Mesenchymal stem cell (in vitro differentiated cells and primary cell): ENCODE measurements around the gene PLEKHJ1.
A peak's percentile ranks its signal among the peaks of the same experiment; 100 is the strongest.

Experiments used
- DNase-seq: peaks from one replicate; pipeline ENCODE4 v3.0.0-alpha.2; 2013
- H2AFZ ChIP-seq: one replicate; pipeline ENCODE4 v1.6.1; 2013; ENCODE audit warnings: low read depth, mild to moderate bottlenecking, control low read depth, inconsistent platforms, low read length, moderate library complexity
- H2AK5ac ChIP-seq: 2 replicates; pipeline ENCODE4 v1.6.1; 2013; ENCODE audit warnings: low read length, moderate library complexity, mild to moderate bottlenecking, inconsistent platforms; ENCODE audit not compliant: severe bottlenecking
- H2BK120ac ChIP-seq: one replicate; pipeline ENCODE4 v1.6.1; 2013; ENCODE audit warnings: low read depth, mild to moderate bottlenecking, inconsistent platforms, low read length, moderate library complexity
- H2BK12ac ChIP-seq, 2 experiments: one replicate each; pipeline ENCODE4 v1.6.1; 2013; ENCODE audit warnings: inconsistent platforms in 2 of 2, low read length in 2 of 2, mild to moderate bottlenecking in 2 of 2, moderate library complexity in 2 of 2, control low read depth in 1 of 2
- H2BK15ac ChIP-seq: one replicate; pipeline ENCODE4 v1.6.1; 2013; ENCODE audit warnings: mild to moderate bottlenecking, low read depth, inconsistent platforms; ENCODE audit not compliant: poor library complexity, severe bottlenecking
- H2BK5ac ChIP-seq: 2 replicates; pipeline ENCODE4 v1.6.1; 2013; ENCODE audit warnings: low read depth, mild to moderate bottlenecking, low read length, control low read depth, inconsistent platforms; ENCODE audit not compliant: poor library complexity, severe bottlenecking
- H3K14ac ChIP-seq, 2 experiments: one replicate each; pipeline ENCODE4 v1.6.1; 2013; ENCODE audit warnings: inconsistent platforms in 2 of 2, low read length in 2 of 2, control low read depth in 1 of 2, mild to moderate bottlenecking in 1 of 2, moderate library complexity in 1 of 2
- H3K18ac ChIP-seq, 2 experiments: one replicate each; pipeline ENCODE4 v1.6.1; 2013; ENCODE audit warnings: inconsistent platforms in 2 of 2, low read length in 2 of 2, control low read depth in 1 of 2, low read depth in 1 of 2, mild to moderate bottlenecking in 1 of 2
- H3K23ac ChIP-seq, 2 experiments: one replicate each; pipeline ENCODE4 v1.6.1; 2013; ENCODE audit warnings: inconsistent platforms in 2 of 2, low read length in 2 of 2, mild to moderate bottlenecking in 2 of 2, moderate library complexity in 2 of 2, control low read depth in 1 of 2
- H3K27ac ChIP-seq: 2 replicates; pipeline ENCODE4 v1.5.1; 2013; ENCODE audit warnings: mild to moderate bottlenecking, moderate library complexity, low read length, control low read depth, inconsistent platforms; ENCODE audit not compliant: poor library complexity, severe bottlenecking
- H3K27me3 ChIP-seq, 2 experiments: 2 replicates each; pipeline versions ENCODE4 v1.6.1 to v1.7.0; 2013; ENCODE audit warnings: low read length in 2 of 2, mild to moderate bottlenecking in 2 of 2, moderate library complexity in 2 of 2, control low read depth in 1 of 2, inconsistent platforms in 1 of 2; ENCODE audit not compliant: control insufficient read depth in 1 of 2, insufficient read depth in 1 of 2
- H3K36me3 ChIP-seq, 2 experiments: 2 replicates each; pipeline versions ENCODE4 v1.6.1 to v1.7.0; 2013; ENCODE audit warnings: low read length in 2 of 2, control low read depth in 1 of 2, inconsistent platforms in 1 of 2, low read depth in 1 of 2, mild to moderate bottlenecking in 1 of 2; ENCODE audit not compliant: insufficient read depth in 2 of 2, control insufficient read depth in 1 of 2
- H3K4ac ChIP-seq, 2 experiments: one replicate each; pipeline ENCODE4 v1.6.1; 2013; ENCODE audit warnings: inconsistent platforms in 2 of 2, low read length in 2 of 2, mild to moderate bottlenecking in 2 of 2, moderate library complexity in 2 of 2, control low read depth in 1 of 2, low read depth in 1 of 2
- H3K4me1 ChIP-seq: 2 replicates; pipeline ENCODE4 v1.6.1; 2013; ENCODE audit warnings: low read depth, low read length, control low read depth; ENCODE audit not compliant: control insufficient read depth, insufficient read depth
- H3K4me2 ChIP-seq: 2 replicates; pipeline ENCODE4 v1.6.1; 2013; ENCODE audit warnings: low read length, mild to moderate bottlenecking, inconsistent platforms; ENCODE audit not compliant: poor library complexity, severe bottlenecking
- H3K4me3 ChIP-seq, 2 experiments: 2 replicates each; pipeline versions ENCODE4 v1.5.1 to v1.7.0; 2013; ENCODE audit warnings: low read length in 2 of 2, mild to moderate bottlenecking in 2 of 2, control low read depth in 1 of 2, low read depth in 1 of 2; ENCODE audit not compliant: insufficient read depth in 1 of 2
- H3K79me1 ChIP-seq: replicated peaks from 2 replicates; pipeline ENCODE4 v1.6.1; 2013; ENCODE audit warnings: mild to moderate bottlenecking, control low read depth, low read length, inconsistent platforms; ENCODE audit not compliant: poor library complexity, severe bottlenecking
- H3K9ac ChIP-seq: 2 replicates; pipeline ENCODE4 v1.7.0; 2013; ENCODE audit warnings: mild to moderate bottlenecking, low read length, moderate library complexity
- H3K9me3 ChIP-seq: 2 replicates; pipeline ENCODE4 v1.7.0; 2013; ENCODE audit warnings: mild to moderate bottlenecking, low read length; ENCODE audit not compliant: control insufficient read depth
- H4K8ac ChIP-seq: one replicate; pipeline ENCODE4 v1.6.1; 2013; ENCODE audit warnings: inconsistent platforms, mild to moderate bottlenecking, low read length, moderate library complexity
- H4K91ac ChIP-seq: one replicate; pipeline ENCODE4 v1.6.1; 2013; ENCODE audit warnings: mild to moderate bottlenecking, low read length, inconsistent platforms
- WGBS: methylation state at CpG from one replicate; pipeline ENCODE4 v1.1.7; 2013; ENCODE audit warnings: mixed read lengths; 5-methylcytosine and 5-hydroxymethylcytosine counted together

Gene PLEKHJ1

DNA sequence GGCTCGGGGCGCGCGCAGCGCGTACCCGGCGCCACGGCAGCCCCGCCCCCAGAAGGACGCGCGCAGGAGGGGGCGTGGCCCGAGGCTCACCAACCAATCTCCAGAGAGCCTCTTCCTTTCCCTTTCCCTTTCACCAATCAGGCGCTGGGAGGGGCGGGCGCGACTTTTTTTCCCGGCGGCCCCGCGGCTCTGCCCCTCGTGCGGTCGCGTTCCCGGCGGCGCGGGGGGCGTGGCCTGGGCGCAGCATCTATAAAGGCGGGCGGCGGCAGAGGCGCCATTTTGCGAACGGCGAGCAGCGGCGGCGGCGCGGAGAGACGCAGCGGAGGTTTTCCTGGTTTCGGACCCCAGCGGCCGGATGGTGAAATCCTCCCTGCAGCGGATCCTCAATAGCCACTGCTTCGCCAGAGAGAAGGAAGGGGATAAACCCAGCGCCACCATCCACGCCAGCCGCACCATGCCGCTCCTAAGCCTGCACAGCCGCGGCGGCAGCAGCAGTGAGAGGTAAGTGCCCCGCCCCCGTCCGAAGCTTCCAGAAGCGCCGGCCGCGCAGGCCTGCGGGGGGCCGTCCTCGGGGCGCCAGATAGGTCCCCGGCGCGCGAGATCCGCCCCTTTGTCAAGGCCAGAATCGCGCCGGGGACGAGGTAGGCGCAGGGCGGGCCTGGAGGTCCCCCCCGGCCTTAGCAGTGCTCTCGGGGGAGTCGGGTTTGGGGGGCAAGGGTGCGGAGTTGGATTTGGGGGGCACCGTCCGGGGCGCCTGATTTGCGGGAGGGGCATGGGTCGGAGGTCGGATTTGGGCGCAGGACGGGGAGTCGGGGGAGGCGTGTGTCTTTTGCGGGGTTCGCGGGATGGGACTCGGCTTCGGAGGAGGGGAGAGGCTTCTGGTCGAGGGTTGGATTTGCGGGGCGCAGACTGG lies 33.4 kb upstream of the PLEKHJ1 start:
- Histone ChIP-seq H2AK5ac (no peak overlapping the region), H3K36me3 (peaks cover 24 to 35% of the 10 kb centered on the region in 2 experiments), H4K91ac (peak overlapping the region; percentile 70), H3K9me3 (no peaks in the 10 kb centered on the region), H2BK5ac (peak overlapping the region; percentile 80), H4K8ac (no peak overlapping the region), H3K79me1 (peaks cover 5% of the 10 kb centered on the region), H3K4me1 (peaks cover 40% of the 10 kb centered on the region), H3K4me3 (peak overlapping the region; percentile 92 to 95), H3K14ac (peak overlapping the region; percentile 97), H2BK15ac (no peak overlapping the region), H3K27ac (peak overlapping the region; percentile 67), H3K4ac (peak overlapping the region; percentile 35 to 92), H2AFZ (no peak overlapping the region), H3K23ac (peak overlapping the region in 1 of 2 experiments; percentile 100), H3K9ac (peak overlapping the region; percentile 96), H3K27me3 (no peaks in the 10 kb centered on the region), H3K4me2 (peak overlapping the region; percentile 63), H3K18ac (peak overlapping the region; percentile 85 to 94), H2BK120ac (peak overlapping the region; percentile 71), H2BK12ac (peak overlapping the region in 1 of 2 experiments; percentile 68)
- under 1% methylated on average over 87 of the region's 103 CpGs for WGBS
- peak; percentile 96 for DNase-seq

DNA sequence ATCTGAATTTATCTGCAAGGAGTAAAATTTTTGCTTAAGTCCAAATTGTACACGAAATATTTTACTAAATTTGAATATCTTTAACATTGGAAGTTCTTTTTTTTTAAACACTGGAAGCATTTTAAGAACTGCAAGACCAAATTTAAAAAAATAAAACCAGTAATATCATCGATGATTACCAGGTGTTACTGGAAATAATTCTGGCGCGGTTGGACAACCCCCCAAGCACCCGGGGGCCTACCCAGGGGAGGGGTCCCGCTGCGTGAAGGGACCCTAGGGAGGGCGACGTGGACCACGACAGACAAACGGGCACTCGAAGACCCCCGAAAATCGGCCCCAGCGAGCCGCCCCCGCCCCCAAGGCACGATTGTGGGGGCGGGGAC lies 32.7 kb upstream of the PLEKHJ1 start:
- Histone ChIP-seq H2AK5ac (no peak overlapping the region), H3K36me3 (peaks cover 18 to 28% of the 10 kb centered on the region in 2 experiments), H3K27me3 (no peaks in the 10 kb centered on the region), H3K14ac (no peak overlapping the region), H3K18ac (peak overlapping the region; percentile 14 to 88), H3K9me3 (no peaks in the 10 kb centered on the region), H2BK5ac (no peak overlapping the region), H2AFZ (no peak overlapping the region), H3K27ac (peak overlapping the region; percentile 51), H3K9ac (peak overlapping the region; percentile 80), H3K4me2 (peak overlapping the region; percentile 72), H2BK120ac (peak overlapping the region; percentile 77), H3K4me3 (peak overlapping the region; percentile 80 to 85), H2BK15ac (no peak overlapping the region), H3K79me1 (peaks cover 5% of the 10 kb centered on the region), H3K4me1 (peaks cover 34% of the 10 kb centered on the region), H3K4ac (peak overlapping the region; percentile 46 to 97), H4K8ac (peak overlapping the region; percentile 70), H4K91ac (no peak overlapping the region), H3K23ac (no peak overlapping the region), H2BK12ac (no peak overlapping the region)
- WGBS: 8% methylated on average over 13 of the region's 19 CpGs
- DNase-seq: no peak

DNA sequence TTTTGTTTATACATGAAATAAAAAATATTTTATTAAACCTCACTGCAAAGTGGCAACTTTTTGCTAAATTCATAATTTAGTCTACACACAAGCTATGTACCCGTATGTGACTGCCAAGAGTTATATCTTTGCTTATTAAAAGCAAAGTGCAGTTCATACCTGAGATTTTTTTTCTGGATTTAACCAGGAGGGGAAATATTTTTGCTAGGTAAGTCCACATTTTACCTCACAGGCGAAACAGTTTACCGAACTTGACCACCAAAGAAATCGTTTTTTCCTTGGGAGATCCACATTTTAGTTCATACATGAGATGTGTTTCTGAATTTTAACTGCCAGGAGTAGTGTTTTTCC lies 32.3 kb upstream of the PLEKHJ1 start:
- H3K4ac ChIP-seq: no peak overlapping the region
- peaks cover 17 to 24% of the 10 kb centered on the region in 2 experiments for H3K36me3 ChIP-seq
- no peak overlapping the region for H2BK15ac ChIP-seq
- H3K9me3 ChIP-seq: no peaks in the 10 kb centered on the region
- no peak overlapping the region for H4K8ac ChIP-seq
- H3K27ac ChIP-seq: no peak overlapping the region
- no peak overlapping the region for H2BK12ac ChIP-seq
- no peak for DNase-seq
- H3K4me2 ChIP-seq: no peak overlapping the region
- 100% methylated on average over 3 of the region's 4 CpGs for WGBS
- no peak overlapping the region for H2AFZ ChIP-seq
- H3K79me1 ChIP-seq: peaks cover 5% of the 10 kb centered on the region
- H3K14ac ChIP-seq: no peak overlapping the region
- H2BK120ac ChIP-seq: no peak overlapping the region
- no peak overlapping the region for H2BK5ac ChIP-seq
- H3K18ac ChIP-seq: no peak overlapping the region
- H3K27me3 ChIP-seq: no peaks in the 10 kb centered on the region
- H3K4me1 ChIP-seq: peaks cover 31% of the 10 kb centered on the region
- peak overlapping the region in 1 of 2 experiments; percentile 80 for H3K4me3 ChIP-seq
- H3K9ac ChIP-seq: peak overlapping the region; percentile 80
- no peak overlapping the region for H2AK5ac ChIP-seq
- H3K23ac ChIP-seq: no peak overlapping the region
- H4K91ac ChIP-seq: no peak overlapping the region

DNA sequence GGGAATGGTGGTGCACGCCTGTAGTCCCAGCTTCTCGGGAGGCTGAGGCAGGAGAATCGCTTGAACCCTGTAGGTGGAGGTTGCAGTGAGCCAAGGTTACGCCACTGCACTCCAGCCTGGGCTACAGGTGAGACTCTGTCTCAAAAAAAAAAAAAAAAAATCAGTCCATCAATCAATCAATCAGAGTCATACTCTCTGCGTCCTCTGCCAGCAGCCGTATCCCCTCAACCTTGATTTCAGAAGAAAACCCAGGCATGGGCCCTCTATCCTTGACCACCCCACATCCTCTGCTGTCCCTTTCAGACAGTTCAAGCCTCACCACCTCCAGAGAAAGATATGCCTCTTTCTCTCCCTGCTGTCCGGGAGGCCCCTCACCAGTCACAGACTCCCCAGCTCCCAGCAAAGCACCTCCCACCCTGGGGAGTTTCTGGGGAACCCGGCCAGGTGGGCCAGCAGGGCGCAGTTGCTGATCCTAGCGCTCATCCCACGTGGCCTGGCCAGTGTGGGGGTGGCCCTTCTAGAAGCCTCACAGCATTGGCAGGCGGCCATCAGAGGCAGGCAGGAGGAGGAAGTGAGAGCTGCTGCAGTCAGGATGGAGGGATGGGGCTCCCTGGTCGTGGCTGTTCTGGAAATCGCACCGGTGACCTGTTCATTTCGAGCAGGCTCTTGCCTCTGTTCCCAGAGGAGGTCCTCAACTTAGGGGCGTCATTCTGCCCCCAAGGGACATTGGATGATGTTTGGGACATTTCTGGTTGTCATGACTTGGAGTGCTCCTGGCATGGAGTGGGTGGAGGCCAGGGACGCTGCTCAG lies 30.3 kb upstream of the PLEKHJ1 start:
- peaks cover 15% of the 10 kb centered on the region for H3K4me1 ChIP-seq
- H3K4me3 ChIP-seq: peak overlapping the region in 1 of 2 experiments; percentile 40
- no peak overlapping the region for H2BK5ac ChIP-seq
- H4K91ac ChIP-seq: peak overlapping the region; percentile 74
- H2BK15ac ChIP-seq: no peak overlapping the region
- H3K9me3 ChIP-seq: no peaks in the 10 kb centered on the region
- H3K36me3 ChIP-seq: peaks cover 0 to 6% of the 10 kb centered on the region in 2 experiments
- H2BK12ac ChIP-seq: peak overlapping the region in 1 of 2 experiments; percentile 1
- no peak overlapping the region for H2BK120ac ChIP-seq
- 78% methylated on average over 17 of the region's 18 CpGs for WGBS
- H2AFZ ChIP-seq: peak overlapping the region; percentile 49
- H3K79me1 ChIP-seq: peaks cover 5% of the 10 kb centered on the region
- peak overlapping the region; percentile 57 for H3K9ac ChIP-seq
- no peaks in the 10 kb centered on the region for H3K27me3 ChIP-seq
- no peak overlapping the region for H3K27ac ChIP-seq
- H3K23ac ChIP-seq: no peak overlapping the region
- no peak overlapping the region for H3K4me2 ChIP-seq
- peak overlapping the region; percentile 93 for H4K8ac ChIP-seq
- H2AK5ac ChIP-seq: peak overlapping the region; percentile 26
- peak; percentile 52 for DNase-seq
- no peak overlapping the region for H3K14ac ChIP-seq
- peak overlapping the region; percentile 40 to 61 for H3K4ac ChIP-seq
- H3K18ac ChIP-seq: peak overlapping the region in 1 of 2 experiments; percentile 28
